GM23338 (cell line): ENCODE results near the gene ASZ1. TPM values are rescaled to one million over a fixed set of nuclear protein-coding genes. Genes with fewer than 3 reads are reported as not detected.

Experiments used
- ATAC-seq: fragments of 200-7000 bp; cut with Tn5 transposase; 3 replicates; pipeline ENCODE4 v1.9.1; 2020
- DNase-seq: peaks from one replicate; pipeline ENCODE4 v3.0.0-alpha.2; 2015; ENCODE audit warnings: low spot score
- H2AFZ ChIP-seq: fragments of 200-600 bp; sonication (generic); 2 replicates; pipeline ENCODE4 v1.8.0; 2016; ENCODE audit warnings: antibody characterized with exemption, mild to moderate bottlenecking, moderate library complexity
- H3F3A ChIP-seq: fragments of 200-600 bp; sonication (generic); replicated peaks from 2 replicates; pipeline ENCODE4 v1.8.0; 2017; ENCODE audit warnings: antibody characterized with exemption, mixed run types, low read depth
- H3K27ac ChIP-seq: fragments of 200-600 bp; sonication (generic); 2 replicates; pipeline ENCODE4 v1.6.1; 2016; ENCODE audit warnings: low read depth
- H3K27me3 ChIP-seq: fragments of 200-600 bp; sonication (generic); 2 replicates; pipeline ENCODE4 v1.8.0; 2016; ENCODE audit warnings: mild to moderate bottlenecking, mixed run types, moderate library complexity; ENCODE audit not compliant: insufficient read depth
- H3K36me3 ChIP-seq: fragments of 200-600 bp; sonication (generic); 2 replicates; pipeline ENCODE4 v1.8.0; 2016; ENCODE audit warnings: mild to moderate bottlenecking; ENCODE audit not compliant: insufficient read depth
- H3K4me1 ChIP-seq: fragments of 200-600 bp; sonication (generic); 2 replicates; pipeline ENCODE4 v1.8.0; 2016; ENCODE audit warnings: mild to moderate bottlenecking, moderate library complexity; ENCODE audit not compliant: insufficient read depth
- H3K4me2 ChIP-seq: fragments of 200-600 bp; sonication (generic); 2 replicates; pipeline ENCODE4 v1.7.1; 2017; ENCODE audit warnings: mixed run types
- H3K4me3 ChIP-seq: fragments of 200-600 bp; sonication (generic); 2 replicates; pipeline ENCODE4 v1.6.1; 2016; ENCODE audit warnings: mixed run types
- H3K79me2 ChIP-seq: fragments of 200-600 bp; sonication (generic); replicated peaks from 2 replicates; pipeline ENCODE4 v1.8.0; 2017; ENCODE audit warnings: mild to moderate bottlenecking; ENCODE audit not compliant: insufficient read depth
- H3K9me2 ChIP-seq: fragments of 200-600 bp; sonication (generic); 2 replicates; pipeline ENCODE4 v1.8.0; 2017; ENCODE audit not compliant: insufficient read depth
- H4K20me1 ChIP-seq: fragments of 200-600 bp; sonication (generic); replicated peaks from 2 replicates; pipeline ENCODE4 v1.8.0; 2017; ENCODE audit warnings: mild to moderate bottlenecking; ENCODE audit not compliant: insufficient read depth
- H3K27ac Mint-ChIP-seq: 2 replicates; pipeline ENCODE4 v1.8.0; 2020; ENCODE audit warnings: inconsistent platforms, mild to moderate bottlenecking, moderate library complexity, mixed read lengths
- H3K27me3 Mint-ChIP-seq: 3 replicates; pipeline ENCODE4 v1.8.0; 2022; ENCODE audit warnings: low read depth, mild to moderate bottlenecking, moderate library complexity, mixed read lengths, inconsistent platforms; ENCODE audit not compliant: insufficient read depth, poor library complexity
- H3K36me3 Mint-ChIP-seq: 3 replicates; pipeline ENCODE4 v1.8.0; 2021; ENCODE audit warnings: low read depth, mild to moderate bottlenecking, inconsistent platforms, moderate library complexity, mixed read lengths
- H3K4me1 Mint-ChIP-seq: 3 replicates; pipeline ENCODE4 v1.8.0; 2020; ENCODE audit warnings: mild to moderate bottlenecking, inconsistent platforms, mixed read lengths
- H3K4me3 Mint-ChIP-seq: 3 replicates; pipeline ENCODE4 v1.8.0; 2021; ENCODE audit warnings: moderate library complexity, mild to moderate bottlenecking, inconsistent platforms, mixed read lengths
- H3K9me3 Mint-ChIP-seq: 3 replicates; pipeline ENCODE4 v1.8.0; 2020; ENCODE audit warnings: moderate library complexity, mild to moderate bottlenecking, inconsistent platforms, mixed read lengths
- CTCF ChIP-seq, 2 experiments: fragments of 200-600 bp in 1 of 2; sonication (generic) in 1 of 2; conservative IDR thresholded peaks; 2 replicates each; pipeline versions ENCODE4 v1.5.1 to v1.6.1; 2016 to 2017; ENCODE audit warnings: antibody characterized with exemption in 2 of 2, low read depth in 2 of 2, mild to moderate bottlenecking in 2 of 2, moderate library complexity in 1 of 2
- ETS1 ChIP-seq: IDR thresholded peaks from 2 replicates; pipeline ENCODE4 v1.6.1; 2016; ENCODE audit warnings: antibody characterized with exemption
- EZH2 ChIP-seq: fragments of 200-600 bp; sonication (generic); IDR thresholded peaks from one replicate; pipeline ENCODE4 v1.8.0; 2017; ENCODE audit warnings: antibody characterized with exemption, mild to moderate bottlenecking, low read depth; ENCODE audit not compliant: unreplicated experiment
- EZH2phosphoT487 ChIP-seq: fragments of 200-600 bp; sonication (generic); IDR thresholded peaks from one replicate; pipeline ENCODE4 v1.8.1; 2018; ENCODE audit warnings: antibody characterized with exemption; ENCODE audit not compliant: unreplicated experiment
- JUNB ChIP-seq: IDR thresholded peaks from one replicate; pipeline ENCODE4 v1.6.1; 2016; ENCODE audit warnings: antibody characterized with exemption; ENCODE audit not compliant: unreplicated experiment
- NANOG ChIP-seq: IDR thresholded peaks from 2 replicates; pipeline ENCODE4 v1.6.1; 2016; ENCODE audit warnings: antibody characterized with exemption, borderline replicate concordance
- STAT1 ChIP-seq: IDR thresholded peaks from one replicate; pipeline ENCODE4 v1.6.1; 2016; ENCODE audit warnings: antibody characterized with exemption; ENCODE audit not compliant: unreplicated experiment
- ZNF114 ChIP-seq: fragments of 250-450 bp; sonication (Bioruptor Pico); IDR thresholded peaks from 2 replicates; pipeline ENCODE4 v1.5.0; 2020; ENCODE audit warnings: mild to moderate bottlenecking, moderate library complexity
- ZNF331 ChIP-seq: fragments of 250-450 bp; sonication (Bioruptor Pico); IDR thresholded peaks from 2 replicates; pipeline ENCODE4 v1.5.0; 2020; ENCODE audit warnings: low read depth, mild to moderate bottlenecking, moderate library complexity
- polyA plus RNA-seq: library from polyadenylated mRNA; unstranded; fragments of >200 nt; fragmentation: Nextera tagmentation; extraction: Ambion mirVana; gene quantifications from 2 replicates; pipeline ENCODE4 v1.2.1, GENCODE V29; 2016
- total RNA-seq: library from RNA; depleted of rRNA; stranded (reverse); fragments of >200 nt; shearing (Covaris generic); gene quantifications from 2 replicates; pipeline ENCODE4 v1.2.3, GENCODE V29; 2014

Gene ASZ1
- total and polyA plus RNA-seq, 2 experiments from 2014 or later, result not detected

- Histone ChIP-seq H3K36me3 (no peaks in the 10 kb centered on the region), H3K27ac (no peak overlapping the region), H3K4me3 (no peak overlapping the region), H3K9me2 (no peaks in the 10 kb centered on the region), H3K79me2 (no peaks in the 10 kb centered on the region), H4K20me1 (no peaks in the 10 kb centered on the region), H3K4me1 (no peaks in the 10 kb centered on the region), H3K4me2 (no peak overlapping the region), H2AFZ (no peak overlapping the region), H3F3A (no peaks in the 10 kb centered on the region), H3K27me3 (no peaks in the 10 kb centered on the region)
- TF ChIP-seq CTCF (conservative IDR thresholded peaks at IDR 0.05; ENCODE audit: low read depth in 2 of 2) (no peak), STAT1 (no peak), ZNF331 (CRISPR knock-in tag) (no peak), EZH2 (no peak), NANOG (no peak), ETS1 (no peak), EZH2phosphoT487 (no peak), JUNB (no peak)
- no peaks in the 10 kb centered on the region for H3K9me3 Mint-ChIP-seq
- ATAC-seq, result no peak
- DNase-seq, result no peak
- H3K4me3 Mint-ChIP-seq, result no peak overlapping the region
- H3K27ac Mint-ChIP-seq, result no peak overlapping the region
- H3K36me3 Mint-ChIP-seq, result no peaks in the 10 kb centered on the region
- H3K27me3 Mint-ChIP-seq, result no peaks in the 10 kb centered on the region
- H3K4me1 Mint-ChIP-seq, result no peaks in the 10 kb centered on the region
Measured at GRCh38 chr7:117383046-117383445, 44.2 kb downstream of the ASZ1 start.

GRCh38 chr7:117381362-117381761 lies 45.9 kb downstream of the ASZ1 start:
- H3K4me1 ChIP-seq, result no peaks in the 10 kb centered on the region
- DNase-seq, result no peak
- H3K4me1 Mint-ChIP-seq, result no peaks in the 10 kb centered on the region
- no peaks in the 10 kb centered on the region for H3K36me3 Mint-ChIP-seq
- H3K36me3 ChIP-seq, result no peaks in the 10 kb centered on the region
- no peaks in the 10 kb centered on the region for H3K27me3 Mint-ChIP-seq
- TF ChIP-seq ZNF114 (CRISPR knock-in tag) (no peak), CTCF (conservative IDR thresholded peaks at IDR 0.05; ENCODE audit: low read depth in 2 of 2) (0 out of 4 replicates have a peak, but pooled peaks of 1 of the 2 experiments have one; percentile 21)
- no peak overlapping the region for H2AFZ ChIP-seq
- H3K4me3 Mint-ChIP-seq, result no peak overlapping the region
- H3K9me3 Mint-ChIP-seq, result no peaks in the 10 kb centered on the region
- H3K9me2 ChIP-seq, result no peaks in the 10 kb centered on the region
- H3F3A ChIP-seq, result no peaks in the 10 kb centered on the region
- no peak overlapping the region for H3K27ac ChIP-seq
- ATAC-seq, result no peak
- H3K27ac Mint-ChIP-seq, result no peak overlapping the region
- no peak overlapping the region for H3K4me3 ChIP-seq
- H3K4me2 ChIP-seq, result no peak overlapping the region
- H4K20me1 ChIP-seq, result no peaks in the 10 kb centered on the region
- H3K27me3 ChIP-seq, result no peaks in the 10 kb centered on the region
- no peaks in the 10 kb centered on the region for H3K79me2 ChIP-seq
